HG03064 (cell line): ENCODE data around the gene SLIT1.

ENCODE experiments used
- ATAC-seq: cut with Tn5 transposase; IDR thresholded peaks from one replicate; pipeline ENCODE4 v1.9.1; 2021; ENCODE audit warnings: low read depth; ENCODE audit not compliant: unreplicated experiment

The SLIT1 gene

DNA sequence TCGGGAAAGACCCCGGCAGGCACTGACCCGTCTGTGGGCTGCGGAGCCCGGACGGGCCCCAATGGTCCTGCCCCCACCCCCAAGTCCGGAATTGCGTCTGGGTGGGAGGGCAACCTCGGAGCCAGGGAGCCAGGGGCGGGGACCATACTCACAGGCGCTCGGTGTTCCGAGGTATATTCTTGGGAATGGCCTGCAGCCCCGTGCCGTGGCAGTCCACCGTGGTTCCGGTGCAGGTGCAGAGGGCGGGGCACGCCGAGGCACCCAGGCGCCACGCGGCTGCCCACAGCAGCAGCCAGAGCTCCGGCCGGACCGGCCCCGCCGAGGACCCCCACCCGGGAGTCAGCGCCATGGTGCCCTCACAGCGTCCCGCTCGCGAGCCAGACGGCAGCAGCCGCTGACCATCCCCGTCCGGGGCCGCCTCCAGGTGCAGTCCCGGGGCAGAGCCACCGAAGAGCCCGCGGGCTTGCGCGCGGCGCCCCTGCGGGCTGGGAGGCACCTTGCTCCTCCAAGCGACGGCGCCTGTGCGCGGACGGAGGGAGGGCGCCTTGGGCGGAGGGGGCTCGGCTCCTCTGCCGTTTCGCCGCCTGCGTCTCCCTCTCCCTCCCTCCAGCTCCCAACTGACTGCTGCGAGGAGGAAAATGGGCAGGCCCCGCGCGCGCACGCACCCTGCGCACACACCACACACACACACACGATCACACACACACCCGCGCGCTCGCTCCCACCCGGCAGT, at the start of gene SLIT1:
SLIT1 (minus strand) TSS at position 634 of the 733 bp plus-strand sequence; CDS start at position 349, 285 bp downstream.
- no peak for ATAC-seq

DNA sequence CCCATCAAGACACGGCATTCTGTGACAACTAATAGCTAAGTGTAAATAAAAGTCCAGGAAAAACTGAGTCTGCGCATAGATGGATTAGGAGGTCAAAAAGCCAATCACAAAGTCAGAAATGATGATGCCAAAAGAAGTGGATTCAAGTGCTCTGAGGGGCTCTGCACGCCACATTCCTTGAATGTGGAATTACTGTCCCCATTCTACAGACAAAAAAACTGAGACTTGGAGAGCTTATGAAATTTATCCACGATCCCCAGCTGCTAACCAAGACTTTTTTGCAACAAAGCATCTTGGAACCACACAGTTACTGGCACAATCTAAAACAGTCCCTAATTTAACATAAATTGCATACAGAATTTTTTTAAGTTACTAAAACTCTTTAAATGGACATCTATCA, 49.6 kb upstream of the SLIT1 start:
- no peak for ATAC-seq

GRCh38 chr10:97234400-97234799, 48.6 kb upstream of the SLIT1 start:
- ATAC-seq: no peak

- ATAC-seq: no peak
Measured at GRCh38 chr10:97230146-97230545, 44.4 kb upstream of the SLIT1 start.

- ATAC-seq: no peak
Measured at GRCh38 chr10:97229322-97230015, 43.7 kb upstream of the SLIT1 start.

GRCh38 chr10:97228775-97229157, 43.0 kb upstream of the SLIT1 start:
- no peak for ATAC-seq

DNA sequence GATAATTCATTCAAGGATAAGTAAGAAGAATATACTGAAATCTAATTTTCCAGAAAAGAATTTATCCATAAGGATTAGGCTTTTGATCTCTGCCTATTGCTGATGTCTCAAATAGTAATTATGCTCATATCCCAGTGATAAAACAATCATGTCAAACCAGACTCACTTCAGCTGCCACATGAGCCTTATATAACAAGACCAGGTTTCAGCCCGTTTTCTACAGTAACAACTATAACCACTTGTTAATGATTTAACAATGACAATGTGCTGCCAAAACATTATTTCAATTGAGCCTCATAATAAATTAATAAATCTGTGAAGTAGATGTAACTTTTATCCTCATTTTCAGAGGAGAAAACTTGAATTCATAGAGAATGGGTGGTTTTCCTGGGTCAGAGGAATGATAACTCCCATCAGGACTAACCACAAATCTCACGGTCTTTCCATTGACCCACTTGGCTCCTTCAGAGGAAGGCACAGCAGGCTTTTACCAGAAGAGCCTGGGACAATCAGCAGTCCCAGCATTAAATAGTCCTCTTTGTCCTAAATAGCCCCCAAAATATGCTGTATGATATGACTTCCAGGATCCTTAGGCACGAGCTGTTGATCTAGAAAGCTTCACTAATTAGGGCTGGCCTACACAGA, 42.5 kb upstream of the SLIT1 start:
- ATAC-seq: no peak

DNA sequence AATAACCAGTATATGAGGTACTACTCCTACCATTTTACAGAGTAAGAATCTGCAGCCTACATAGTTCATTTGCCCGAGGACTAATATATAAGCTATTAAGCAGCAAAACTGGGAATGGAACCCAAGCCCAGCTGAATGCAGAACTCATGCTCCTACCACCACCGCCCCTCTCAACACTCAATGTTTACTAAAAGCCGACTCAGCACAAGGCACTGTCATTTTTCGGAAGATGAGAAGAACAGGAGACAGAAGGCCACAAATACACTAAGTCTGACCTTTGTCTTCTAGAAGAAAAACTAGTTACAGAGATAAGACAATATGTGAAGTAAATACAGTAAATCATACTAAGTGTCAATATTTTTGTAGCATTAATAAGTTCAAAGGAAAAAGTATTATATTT, 40.6 kb upstream of the SLIT1 start:
- ATAC-seq: no peak

- ATAC-seq: no peak
Measured at GRCh38 chr10:97224483-97225435, 39.0 kb upstream of the SLIT1 start.

DNA sequence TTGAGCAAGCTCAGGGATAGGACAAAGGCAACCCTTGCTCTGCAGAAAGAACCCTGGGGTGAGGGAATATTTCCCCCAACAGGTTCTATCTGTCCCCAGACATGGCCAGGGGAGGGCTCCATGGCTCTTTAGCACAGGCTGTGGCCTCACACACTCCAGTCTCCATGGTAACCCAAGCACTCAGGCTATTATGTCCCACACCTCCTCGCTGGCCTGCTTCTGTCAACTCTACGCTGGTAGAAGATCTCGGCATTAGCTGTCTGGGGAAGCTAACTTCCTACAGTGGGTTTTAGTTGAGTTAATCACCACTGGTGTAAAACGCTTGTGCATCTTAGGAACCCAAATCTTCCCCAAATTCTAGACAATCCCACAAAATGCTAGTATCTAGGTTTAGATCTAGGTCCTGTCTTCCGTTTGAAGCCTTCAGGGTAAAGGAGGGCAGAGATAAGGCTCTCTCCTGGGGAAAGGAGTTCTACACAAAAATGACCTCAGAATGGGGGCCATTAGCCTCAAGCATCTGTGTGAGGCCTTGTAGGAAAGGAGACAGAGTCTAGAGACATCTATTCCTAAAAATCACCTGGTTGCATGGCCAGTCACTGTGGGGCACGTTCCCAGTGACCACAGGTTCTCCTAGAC, 36.7 kb upstream of the SLIT1 start:
- no peak for ATAC-seq

DNA sequence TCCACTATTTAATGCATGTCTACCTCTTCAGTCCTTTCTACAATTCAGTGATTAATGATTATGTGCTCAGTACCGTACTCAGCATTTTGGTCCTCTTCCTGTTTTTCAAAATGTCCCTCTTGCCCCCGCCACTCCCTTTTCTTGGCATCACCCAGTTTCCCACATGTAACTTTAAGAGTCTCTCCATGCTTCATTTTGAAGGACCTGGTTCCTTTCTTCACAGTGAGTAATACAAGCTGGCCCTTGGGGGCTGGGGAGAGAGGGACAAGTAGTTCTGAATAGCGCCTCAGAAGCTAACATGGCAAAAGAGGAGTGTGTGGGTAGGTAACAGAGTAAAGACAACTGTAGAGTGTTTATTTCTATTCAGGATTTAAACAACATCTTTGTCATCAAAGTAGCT, 34.6 kb upstream of the SLIT1 start:
- no peak for ATAC-seq

DNA sequence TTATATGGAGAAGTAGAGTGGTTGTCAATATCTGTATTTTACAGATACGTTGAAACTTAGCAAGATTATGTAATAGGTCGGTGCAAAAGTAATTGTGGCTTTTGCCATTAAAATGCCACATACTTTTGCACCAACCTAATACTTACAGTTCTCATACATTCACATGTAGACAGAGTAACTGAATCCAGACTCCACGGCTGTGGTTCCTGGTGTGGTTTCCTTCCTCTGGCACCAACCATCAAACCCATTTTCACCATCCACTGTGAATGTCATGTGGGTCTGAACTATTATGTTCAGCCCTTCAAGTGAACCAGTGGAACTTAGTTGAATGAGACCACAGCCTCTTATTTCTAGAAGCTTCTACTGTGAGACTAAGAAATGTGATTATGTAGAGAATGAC, 31.5 kb upstream of the SLIT1 start:
- no peak for ATAC-seq

DNA sequence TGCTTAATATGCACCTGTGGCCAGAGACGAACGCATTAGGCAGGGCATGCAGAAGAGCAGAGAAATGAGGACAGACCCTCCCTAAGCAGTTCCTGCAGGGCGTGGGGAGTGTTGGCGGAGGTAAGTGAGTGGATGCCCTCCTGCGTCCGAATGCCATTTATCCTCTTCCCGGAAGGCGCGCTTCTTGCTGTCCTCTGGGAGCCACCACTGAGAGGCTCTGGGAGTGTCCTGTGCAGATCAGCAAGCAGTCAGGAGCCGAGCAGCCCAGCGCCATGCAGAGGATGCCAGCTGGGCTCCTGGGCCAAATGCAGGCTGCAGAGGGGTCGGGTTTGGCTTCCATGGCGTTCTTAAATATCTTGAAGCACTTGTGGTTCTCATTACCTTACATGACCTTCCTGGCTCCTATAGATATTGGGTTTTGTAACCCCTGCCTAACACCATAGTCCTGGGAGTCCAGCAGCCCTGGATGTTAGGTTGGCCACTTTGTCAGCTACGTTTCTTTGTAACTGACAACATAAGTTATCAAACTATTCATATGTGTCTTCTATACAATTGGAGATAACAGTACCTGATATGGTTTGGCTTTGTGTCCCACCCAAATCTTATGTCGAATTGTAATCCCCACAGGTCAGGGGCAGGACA, 30.0 kb upstream of the SLIT1 start:
- ATAC-seq: no peak

DNA sequence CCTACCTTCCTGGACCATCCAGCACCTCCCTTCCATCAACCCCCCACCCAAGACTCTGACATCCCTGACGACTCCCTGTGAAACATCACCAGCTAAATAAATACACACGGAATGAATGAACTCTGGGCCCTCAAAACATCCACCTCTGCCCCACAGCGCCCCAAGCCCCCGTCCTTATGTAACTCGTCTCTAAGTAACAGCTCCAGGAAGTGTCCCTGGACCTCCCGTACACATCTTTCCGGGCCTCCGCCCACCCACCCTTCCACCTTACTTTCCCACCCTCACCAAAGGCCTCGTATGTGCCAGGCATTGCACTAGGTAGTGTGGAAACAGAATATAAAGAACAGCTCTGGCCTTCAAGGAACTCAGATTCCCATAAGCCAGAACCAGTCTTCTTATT, 27.7 kb upstream of the SLIT1 start:
- no peak for ATAC-seq

DNA sequence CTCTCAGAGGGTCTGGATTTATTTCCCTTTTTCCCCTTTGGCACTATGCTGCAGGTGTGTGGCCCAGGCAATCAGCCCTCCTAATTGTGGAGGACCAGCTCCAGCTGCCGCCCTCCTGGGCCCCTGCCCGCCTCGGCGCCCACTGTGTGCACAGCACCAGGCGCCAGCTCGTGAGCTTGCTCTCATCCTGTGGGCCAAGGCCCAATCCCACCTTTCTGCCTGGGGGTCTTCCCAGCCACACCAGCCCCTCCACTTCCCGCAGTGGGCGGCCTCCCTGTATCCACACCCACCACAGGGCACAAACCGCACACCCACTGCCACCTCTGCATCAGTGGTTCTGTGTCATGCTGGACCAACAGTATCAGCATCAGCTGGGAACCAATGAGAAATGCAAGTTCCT, 25.5 kb upstream of the SLIT1 start:
- ATAC-seq: no peak

DNA sequence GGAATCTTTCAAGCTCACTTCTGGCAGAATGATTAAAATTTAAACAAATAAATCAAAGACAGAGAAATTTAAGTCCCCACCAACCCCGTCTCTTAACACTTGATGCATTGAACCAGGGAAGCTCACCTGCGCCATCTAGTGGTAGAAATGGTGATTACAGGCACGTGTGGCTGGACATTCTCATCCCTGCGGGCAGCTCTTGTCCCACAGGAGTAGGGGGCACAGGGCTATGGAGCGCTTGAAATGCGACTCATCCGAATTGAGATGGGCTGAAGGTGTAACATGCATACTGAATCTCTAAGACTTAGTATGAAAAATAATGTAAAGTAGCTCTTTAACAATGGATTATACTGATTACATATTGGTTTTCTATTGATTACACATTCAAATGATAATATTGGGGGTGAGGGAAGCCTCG, 24.8 kb upstream of the SLIT1 start:
- no peak for ATAC-seq

DNA sequence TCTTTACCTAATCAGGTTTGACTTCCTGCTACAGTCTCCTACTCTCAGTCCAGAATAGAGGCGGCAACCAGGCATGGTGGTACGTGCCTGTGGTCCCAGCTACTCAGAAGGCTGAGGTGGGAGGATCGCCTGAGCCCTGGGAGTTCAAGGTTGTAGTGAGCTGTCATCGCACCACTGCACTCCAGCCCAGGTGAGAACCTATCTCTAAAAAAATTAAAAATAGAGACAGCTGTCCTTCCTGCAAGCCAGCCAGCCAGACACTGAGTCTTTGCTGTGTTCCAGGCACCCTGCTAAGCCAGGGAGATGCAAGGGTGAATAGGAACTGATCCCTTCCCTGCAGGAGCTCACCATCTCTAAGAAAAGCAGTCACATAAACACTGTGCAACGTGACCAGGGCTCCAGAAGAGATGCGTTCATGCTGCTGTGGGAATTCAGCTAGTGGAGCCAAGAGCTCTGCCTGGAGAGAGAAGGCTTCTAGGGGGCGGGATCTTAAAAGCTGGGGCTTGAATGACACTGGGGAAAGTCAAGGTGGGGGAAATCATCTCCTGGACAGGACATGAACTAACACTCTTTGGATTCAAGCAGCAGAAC, 22.1 kb upstream of the SLIT1 start:
- no peak for ATAC-seq

- no peak for ATAC-seq
Measured at GRCh38 chr10:97207131-97207530, 21.4 kb upstream of the SLIT1 start.
